NAMALWA (cell line): ENCODE measurements around the gene CASTOR2.
"Not testable (repeated sequence)": the region's sequence is repeated elsewhere in the genome, so short reads cannot be mapped to it uniquely, and the experiment has no call there.

Experiments
- DNase-seq: peaks from one replicate; pipeline ENCODE4 v3.0.0-alpha.2; 2015; ENCODE audit warnings: low spot score

The CASTOR2 gene

GRCh38 chr7:74964511-74965119, at the start of gene CASTOR2:
CASTOR2 (plus strand) TSS chr7:74964705; CDS start chr7:74964986, 281 bp downstream.
- DNase-seq = not testable (repeated sequence)

GRCh38 chr7:74922321-74922890, 42.1 kb upstream of the CASTOR2 start:
- not testable (repeated sequence) for DNase-seq

GRCh38 chr7:74923644-74924043, 40.9 kb upstream of the CASTOR2 start:
- not testable (repeated sequence) for DNase-seq

- not testable (repeated sequence) for DNase-seq
Observed at GRCh38 chr7:74926968-74927367, 37.5 kb upstream of the CASTOR2 start.

- not testable (repeated sequence) for DNase-seq
Observed at GRCh38 chr7:74931563-74932328, 32.8 kb upstream of the CASTOR2 start.

- not testable (repeated sequence) for DNase-seq
Observed at GRCh38 chr7:74939429-74939828, 25.1 kb upstream of the CASTOR2 start.

- DNase-seq = not testable (repeated sequence)
Observed at GRCh38 chr7:74941302-74942069, 23.0 kb upstream of the CASTOR2 start.

- not testable (repeated sequence) for DNase-seq
Observed at GRCh38 chr7:74943923-74944322, 20.6 kb upstream of the CASTOR2 start.

- not testable (repeated sequence) for DNase-seq
Observed at GRCh38 chr7:74947741-74948140, 16.8 kb upstream of the CASTOR2 start.

- DNase-seq = not testable (repeated sequence)
Observed at GRCh38 chr7:74953774-74954173, 10.7 kb upstream of the CASTOR2 start.

GRCh38 chr7:74958328-74958727, 6.2 kb upstream of the CASTOR2 start:
- DNase-seq = not testable (repeated sequence)

- DNase-seq = not testable (repeated sequence)
Observed at GRCh38 chr7:74963704-74964510, 598 bp upstream of the CASTOR2 start.

GRCh38 chr7:74966208-74966854, 1.8 kb downstream of the CASTOR2 start:
- not testable (repeated sequence) for DNase-seq

GRCh38 chr7:74966909-74967308, 2.4 kb downstream of the CASTOR2 start:
- DNase-seq = not testable (repeated sequence)

GRCh38 chr7:74971431-74971830, 6.9 kb downstream of the CASTOR2 start:
- not testable (repeated sequence) for DNase-seq

- not testable (repeated sequence) for DNase-seq
Observed at GRCh38 chr7:74972377-74972776, 7.9 kb downstream of the CASTOR2 start.

- not testable (repeated sequence) for DNase-seq
Observed at GRCh38 chr7:74975959-74976358, 11.5 kb downstream of the CASTOR2 start.

- DNase-seq = not testable (repeated sequence)
Observed at GRCh38 chr7:74977523-74977922, 13.0 kb downstream of the CASTOR2 start.

GRCh38 chr7:74988436-74988835, 23.9 kb downstream of the CASTOR2 start:
- not testable (repeated sequence) for DNase-seq

- no peak for DNase-seq
Observed at GRCh38 chr7:74993121-74993520, 28.6 kb downstream of the CASTOR2 start.
